Activated naive CD8-positive, alpha-beta T cell (primary cell): ENCODE results near the gene BCL2.
"Not testable (repeated sequence)": the region's sequence is repeated elsewhere in the genome, so short reads cannot be mapped to it uniquely, and the experiment has no call there.

Source experiments
- H3K27ac Mint-ChIP-seq: one replicate; pipeline ENCODE4 v1.8.0; 2021; ENCODE audit warnings: mixed read lengths
- H3K27me3 Mint-ChIP-seq: one replicate; pipeline ENCODE4 v1.8.0; 2021; ENCODE audit warnings: mixed read lengths
- H3K36me3 Mint-ChIP-seq: one replicate; pipeline ENCODE4 v1.8.0; 2021; ENCODE audit warnings: mixed read lengths
- H3K4me1 Mint-ChIP-seq: one replicate; pipeline ENCODE4 v1.8.0; 2021; ENCODE audit warnings: low read depth, mixed read lengths
- H3K4me3 Mint-ChIP-seq: one replicate; pipeline ENCODE4 v1.8.0; 2021; ENCODE audit warnings: mild to moderate bottlenecking, mixed read lengths
- H3K9me3 Mint-ChIP-seq: one replicate; pipeline ENCODE4 v1.8.0; 2021; ENCODE audit warnings: low read depth, mixed read lengths

BCL2 gene

GRCh38 chr18:63319383-63320122 lies at the start of gene BCL2:
TSS of gene BCL2 (minus strand) at chr18:63319769.
- Mint-ChIP-seq H3K27ac (peak within 1 kb of the TSS; percentile 98), H3K9me3 (no peaks in the 10 kb centered on the region), H3K27me3 (no peaks in the 10 kb centered on the region), H3K36me3 (peaks cover 2% of the 10 kb centered on the region), H3K4me3 (peak within 1 kb of the TSS; percentile 93), H3K4me1 (peaks cover 40% of the 10 kb centered on the region)

GRCh38 chr18:63368611-63369010 lies 49.0 kb upstream of the BCL2 start:
- no peaks in the 10 kb centered on the region for H3K9me3 Mint-ChIP-seq
- H3K4me1 Mint-ChIP-seq = peaks cover 40% of the 10 kb centered on the region
- H3K27ac Mint-ChIP-seq = no peak overlapping the region
- H3K27me3 Mint-ChIP-seq = no peaks in the 10 kb centered on the region
- peak overlapping the region; percentile 92 for H3K4me3 Mint-ChIP-seq
- peaks cover 12% of the 10 kb centered on the region for H3K36me3 Mint-ChIP-seq

DNA sequence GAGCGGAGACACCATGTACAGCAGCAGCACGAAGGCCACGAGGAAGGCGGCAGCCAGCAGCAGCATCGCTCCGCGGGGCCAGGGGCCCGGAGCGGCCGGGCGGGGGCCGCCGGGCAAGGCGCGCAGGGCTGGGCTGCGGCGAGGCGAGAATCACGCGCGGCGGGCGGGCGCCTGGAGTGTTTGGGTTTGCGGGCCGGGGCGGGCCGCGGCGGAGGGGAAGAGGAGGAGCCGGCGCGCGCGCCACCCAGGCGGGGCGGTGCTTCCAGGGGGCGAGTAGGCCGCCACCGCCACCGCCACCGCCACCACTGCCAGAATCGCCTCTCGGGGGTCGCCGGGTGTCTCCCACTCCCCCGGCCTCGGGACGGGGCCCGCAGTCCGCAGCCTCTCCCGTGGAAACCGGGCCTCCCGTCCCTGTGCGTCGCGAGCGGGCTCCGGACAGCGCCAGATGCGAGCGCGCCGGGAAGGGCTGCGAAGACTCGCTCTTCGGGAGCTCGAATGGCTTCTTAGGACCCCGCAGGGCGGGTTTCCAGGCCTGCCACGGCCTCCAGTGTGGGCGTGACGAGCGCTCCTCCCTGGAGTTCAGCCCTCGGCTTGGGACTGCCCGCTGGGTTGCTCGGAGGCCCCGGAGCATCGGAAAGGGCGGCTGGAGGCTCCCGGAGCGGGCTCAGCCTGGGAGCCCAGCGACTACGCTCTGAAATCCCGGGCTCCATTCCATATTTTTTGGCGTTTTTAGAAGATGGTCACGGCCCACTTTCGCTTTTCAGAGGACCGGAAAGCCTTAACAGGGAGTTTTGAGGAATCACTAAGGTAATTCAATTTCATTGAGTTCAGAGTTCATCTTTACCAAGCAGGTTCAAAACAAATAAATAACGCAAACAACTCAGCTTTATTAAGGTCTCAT lies 47.7 kb upstream of the BCL2 start, which contains the start of gene KDSR:
KDSR (minus strand) TSS at position 154 of the 901 bp plus-strand sequence; CDS start at position 66, 88 bp downstream.
- H3K4me1 Mint-ChIP-seq = peaks cover 41% of the 10 kb centered on the region
- peak within 1 kb of the TSS; percentile 86 for H3K27ac Mint-ChIP-seq
- H3K36me3 Mint-ChIP-seq = peaks cover 12% of the 10 kb centered on the region
- no peaks in the 10 kb centered on the region for H3K9me3 Mint-ChIP-seq
- H3K4me3 Mint-ChIP-seq = peak within 1 kb of the TSS; percentile 95
- no peaks in the 10 kb centered on the region for H3K27me3 Mint-ChIP-seq

GRCh38 chr18:63366213-63367052 lies 46.9 kb upstream of the BCL2 start:
- Mint-ChIP-seq H3K27ac (peak overlapping the region; percentile 86), H3K9me3 (no peaks in the 10 kb centered on the region), H3K4me3 (peak overlapping the region; percentile 95), H3K4me1 (peaks cover 41% of the 10 kb centered on the region), H3K27me3 (no peaks in the 10 kb centered on the region), H3K36me3 (peaks cover 15% of the 10 kb centered on the region)

- peak overlapping the region; percentile 86 for H3K27ac Mint-ChIP-seq
- H3K36me3 Mint-ChIP-seq = peaks cover 15% of the 10 kb centered on the region
- H3K9me3 Mint-ChIP-seq = no peaks in the 10 kb centered on the region
- peaks cover 41% of the 10 kb centered on the region for H3K4me1 Mint-ChIP-seq
- no peaks in the 10 kb centered on the region for H3K27me3 Mint-ChIP-seq
- peak overlapping the region; percentile 95 for H3K4me3 Mint-ChIP-seq
These were observed 46.3 kb upstream of the BCL2 start for GRCh38 chr18:63365876-63366212.

- Mint-ChIP-seq H3K27me3 (no peaks in the 10 kb centered on the region), H3K27ac (no peak overlapping the region), H3K4me3 (peak overlapping the region; percentile 11), H3K4me1 (peaks cover 33% of the 10 kb centered on the region), H3K9me3 (no peaks in the 10 kb centered on the region), H3K36me3 (peaks cover 8% of the 10 kb centered on the region)
These were observed 44.4 kb upstream of the BCL2 start for GRCh38 chr18:63363951-63364350.

GRCh38 chr18:63363420-63363819 lies 43.9 kb upstream of the BCL2 start:
- H3K4me3 Mint-ChIP-seq, H3K27ac Mint-ChIP-seq, H3K27me3 Mint-ChIP-seq, H3K9me3 Mint-ChIP-seq, H3K36me3 Mint-ChIP-seq: not testable (repeated sequence)
- H3K4me1 Mint-ChIP-seq = peaks cover 28% of the 10 kb centered on the region

DNA sequence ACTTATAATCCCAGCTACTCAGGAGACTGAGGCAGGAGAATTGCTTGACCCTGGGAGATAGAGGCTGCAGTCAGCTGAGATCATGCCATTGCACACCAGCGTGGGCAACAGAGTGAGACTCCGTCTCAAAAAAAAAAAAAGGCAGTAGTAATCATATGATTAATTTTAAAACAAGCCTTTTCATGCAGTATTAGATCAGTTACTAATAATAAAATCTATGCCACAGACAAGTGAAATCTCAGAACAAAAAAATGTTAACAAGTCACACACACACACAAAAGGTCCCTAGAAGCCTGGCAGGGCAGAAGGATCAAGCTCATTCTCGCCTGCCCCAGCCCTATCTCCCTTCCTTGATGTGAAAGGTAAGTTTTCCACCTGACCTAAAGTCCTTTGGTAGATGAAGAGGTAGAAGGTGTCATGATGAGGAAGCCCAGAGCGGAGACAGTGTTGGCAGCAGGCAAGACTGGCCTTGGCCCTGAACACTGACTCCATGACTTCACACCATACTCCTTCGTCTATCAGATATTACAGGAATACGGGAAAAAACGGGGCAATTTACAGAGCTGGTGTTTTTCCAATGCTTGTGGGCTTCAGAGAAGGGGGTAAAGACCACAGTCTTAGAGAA lies 36.8 kb upstream of the BCL2 start:
- Mint-ChIP-seq H3K27me3 (no peaks in the 10 kb centered on the region), H3K4me1 (no peaks in the 10 kb centered on the region), H3K36me3 (peaks cover 10% of the 10 kb centered on the region), H3K27ac (no peak overlapping the region), H3K9me3 (no peaks in the 10 kb centered on the region), H3K4me3 (no peak overlapping the region)

GRCh38 chr18:63350230-63350629 lies 30.7 kb upstream of the BCL2 start:
- Mint-ChIP-seq H3K27me3 (no peaks in the 10 kb centered on the region), H3K27ac (no peak overlapping the region), H3K36me3 (peaks cover 12% of the 10 kb centered on the region), H3K9me3 (no peaks in the 10 kb centered on the region), H3K4me3 (no peak overlapping the region), H3K4me1 (no peaks in the 10 kb centered on the region)

DNA sequence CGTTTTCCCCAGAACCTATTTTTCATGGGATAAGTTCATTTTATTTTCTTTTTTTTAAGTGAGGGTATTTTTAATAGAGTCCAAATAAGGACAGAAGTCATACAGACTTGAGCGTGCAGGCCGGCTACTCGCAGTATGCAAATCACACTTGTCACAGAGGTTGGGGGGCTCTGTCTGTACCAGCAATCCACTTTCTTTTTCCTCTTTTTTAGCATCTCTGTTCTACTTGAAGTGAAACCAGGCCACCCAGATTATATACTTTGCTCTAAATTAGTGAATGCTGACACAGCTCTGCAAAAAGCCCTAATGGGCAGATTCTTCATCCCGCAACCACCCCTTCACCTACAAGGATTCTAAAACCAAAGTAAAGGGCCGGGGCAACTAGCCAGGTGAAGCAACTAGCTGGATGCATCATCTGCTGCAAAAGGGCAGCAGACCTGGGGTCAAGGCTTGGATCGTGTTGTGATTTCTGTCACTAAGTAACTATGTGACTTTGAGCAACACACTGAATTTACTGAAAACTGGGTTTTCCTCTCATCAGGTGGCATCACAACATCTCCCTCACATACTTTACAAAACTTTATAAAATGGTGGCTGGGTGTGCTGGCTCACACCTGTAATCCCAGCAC lies 29.1 kb upstream of the BCL2 start:
- peaks cover 11% of the 10 kb centered on the region for H3K36me3 Mint-ChIP-seq
- H3K4me3 Mint-ChIP-seq = no peak overlapping the region
- no peaks in the 10 kb centered on the region for H3K4me1 Mint-ChIP-seq
- H3K9me3 Mint-ChIP-seq = no peaks in the 10 kb centered on the region
- no peaks in the 10 kb centered on the region for H3K27me3 Mint-ChIP-seq
- H3K27ac Mint-ChIP-seq = no peak overlapping the region

GRCh38 chr18:63346480-63347183 lies 27.1 kb upstream of the BCL2 start:
- Mint-ChIP-seq H3K36me3 (peaks cover 13% of the 10 kb centered on the region), H3K4me3 (no peak overlapping the region), H3K27me3 (no peaks in the 10 kb centered on the region), H3K4me1 (peaks cover 1% of the 10 kb centered on the region), H3K9me3 (no peaks in the 10 kb centered on the region), H3K27ac (no peak overlapping the region)

DNA sequence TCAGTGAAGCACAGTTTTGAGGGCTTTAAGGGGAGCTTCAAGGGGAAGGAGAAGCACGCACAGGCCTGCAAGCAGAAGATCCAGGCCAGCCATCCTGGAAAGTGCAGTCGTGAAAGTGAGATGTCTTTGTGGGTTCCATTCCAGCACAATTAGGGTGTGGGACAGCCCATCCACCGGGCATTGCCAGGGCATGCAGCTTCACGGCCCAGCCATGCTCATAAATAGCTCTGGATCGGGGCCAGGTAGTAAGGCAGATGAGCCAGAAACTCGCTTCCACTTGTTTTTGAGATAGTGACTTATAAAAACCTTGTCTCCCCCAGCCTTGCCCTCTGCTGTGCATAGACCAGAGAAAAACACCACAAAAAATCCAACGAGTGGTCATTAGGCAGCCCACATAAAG lies 26.5 kb upstream of the BCL2 start:
- Mint-ChIP-seq H3K27ac (no peak overlapping the region), H3K36me3 (peaks cover 13% of the 10 kb centered on the region), H3K4me1 (peaks cover 1% of the 10 kb centered on the region), H3K4me3 (no peak overlapping the region), H3K27me3 (no peaks in the 10 kb centered on the region), H3K9me3 (no peaks in the 10 kb centered on the region)

- H3K4me3 Mint-ChIP-seq = no peak overlapping the region
- H3K4me1 Mint-ChIP-seq = peaks cover 5% of the 10 kb centered on the region
- no peaks in the 10 kb centered on the region for H3K27me3 Mint-ChIP-seq
- no peaks in the 10 kb centered on the region for H3K9me3 Mint-ChIP-seq
- H3K27ac Mint-ChIP-seq = no peak overlapping the region
- peaks cover 16% of the 10 kb centered on the region for H3K36me3 Mint-ChIP-seq
These were observed 25.3 kb upstream of the BCL2 start for GRCh38 chr18:63344918-63345317.
